Osteocyte (in vitro differentiated cells): Measurements from ENCODE around the gene FCN3. TPM values are rescaled to one million over a fixed set of nuclear protein-coding genes. Genes with fewer than 3 reads are reported as not detected.

Experiments
- DNase-seq: peaks from one replicate; pipeline ENCODE4 v3.0.0; 2021; ENCODE audit warnings: mixed read lengths; ENCODE audit not compliant: unreplicated experiment; ENCODE audit errors: extremely low spot score
- H3K27ac Mint-ChIP-seq: one replicate; pipeline ENCODE4 v1.8.0; 2021; ENCODE audit warnings: mild to moderate bottlenecking, mixed read lengths; ENCODE audit not compliant: unreplicated experiment
- H3K27me3 Mint-ChIP-seq: one replicate; pipeline ENCODE4 v1.8.0; 2021; ENCODE audit warnings: mixed read lengths; ENCODE audit not compliant: unreplicated experiment
- H3K36me3 Mint-ChIP-seq: one replicate; pipeline ENCODE4 v1.8.0; 2021; ENCODE audit warnings: mixed read lengths; ENCODE audit not compliant: unreplicated experiment
- H3K4me1 Mint-ChIP-seq: one replicate; pipeline ENCODE4 v1.8.0; 2021; ENCODE audit warnings: mixed read lengths; ENCODE audit not compliant: unreplicated experiment
- H3K4me3 Mint-ChIP-seq: one replicate; pipeline ENCODE4 v1.8.0; 2021; ENCODE audit warnings: mild to moderate bottlenecking, moderate library complexity, mixed read lengths; ENCODE audit not compliant: unreplicated experiment
- H3K9me3 Mint-ChIP-seq: one replicate; pipeline ENCODE4 v1.8.0; 2021; ENCODE audit warnings: mixed read lengths; ENCODE audit not compliant: unreplicated experiment
- CTCF ChIP-seq: fragments of 200-600 bp; sonication (generic); IDR thresholded peaks from 2 replicates; pipeline ENCODE4 v1.5.0; 2021; ENCODE audit warnings: antibody characterized with exemption, mild to moderate bottlenecking, moderate library complexity
- total RNA-seq: library from RNA; stranded (reverse); gene quantifications from 2 replicates; pipeline ENCODE4 v1.2.1, GENCODE V29; 2021

Gene FCN3
- total RNA-seq, 1 donor from 2014 or later, result not detected

- peak; percentile 92 for DNase-seq
- Mint-ChIP-seq H3K9me3 (no peaks in the 10 kb centered on the region), H3K27me3 (no peaks in the 10 kb centered on the region), H3K4me1 (peaks cover 30% of the 10 kb centered on the region), H3K36me3 (peaks cover 18% of the 10 kb centered on the region), H3K27ac (peak within 1 kb of the TSS; percentile 97), H3K4me3 (peak within 1 kb of the TSS; percentile 87)
- TF ChIP-seq CTCF, result peak; percentile 51
These were observed 8.0 kb downstream of the FCN3 start, which contains the start of gene MAP3K6 for GRCh38 chr1:27366411-27367159. Gene MAP3K6, minus strand, starts transcription at chr1:27366961. Its CDS starts 364 bp downstream, at chr1:27366597.

GRCh38 chr1:27366113-27366410 is 8.6 kb downstream of the FCN3 start:
- peaks cover 30% of the 10 kb centered on the region for H3K4me1 Mint-ChIP-seq
- H3K36me3 Mint-ChIP-seq, result peaks cover 21% of the 10 kb centered on the region
- H3K27me3 Mint-ChIP-seq, result no peaks in the 10 kb centered on the region
- no peaks in the 10 kb centered on the region for H3K9me3 Mint-ChIP-seq
- peak overlapping the region; percentile 97 for H3K27ac Mint-ChIP-seq
- TF ChIP-seq CTCF, result no peak
- H3K4me3 Mint-ChIP-seq, result peak overlapping the region; percentile 87
- DNase-seq, result peak; percentile 92

- peak; percentile 93 for DNase-seq
- H3K27me3 Mint-ChIP-seq, result no peaks in the 10 kb centered on the region
- peak overlapping the region; percentile 97 for H3K27ac Mint-ChIP-seq
- no peaks in the 10 kb centered on the region for H3K9me3 Mint-ChIP-seq
- no peak for TF ChIP-seq CTCF
- peaks cover 30% of the 10 kb centered on the region for H3K4me1 Mint-ChIP-seq
- H3K36me3 Mint-ChIP-seq, result peaks cover 21% of the 10 kb centered on the region
- H3K4me3 Mint-ChIP-seq, result peak overlapping the region; percentile 87
These were observed 9.1 kb downstream of the FCN3 start for GRCh38 chr1:27365372-27366112.

GRCh38 chr1:27364696-27365371 is 9.8 kb downstream of the FCN3 start:
- peak overlapping the region; percentile 87 for H3K4me3 Mint-ChIP-seq
- peak overlapping the region; percentile 97 for H3K27ac Mint-ChIP-seq
- no peak for TF ChIP-seq CTCF
- peaks cover 23% of the 10 kb centered on the region for H3K36me3 Mint-ChIP-seq
- peaks cover 30% of the 10 kb centered on the region for H3K4me1 Mint-ChIP-seq
- no peak for DNase-seq
- H3K9me3 Mint-ChIP-seq, result no peaks in the 10 kb centered on the region
- H3K27me3 Mint-ChIP-seq, result no peaks in the 10 kb centered on the region
